ENCODE measurements around the gene GMPR2. TPM values are rescaled to one million over a fixed set of nuclear protein-coding genes. Genes with fewer than 3 reads are reported as not detected.
"Not testable (repeated sequence)": the region's sequence is repeated elsewhere in the genome, so short reads cannot be mapped to it uniquely, and the experiment has no call there.

GMPR2 gene
- total and polyA plus RNA-seq, 2 experiments from 2014 or later, result 55.0 to 70.9 TPM

- peaks cover 40% of the 10 kb centered on the region for H3F3A ChIP-seq (ENCODE audit: insufficient read depth)
- in situ Hi-C loops (cut with MboI), result no loop called here
- H2AFZ ChIP-seq, result no peak overlapping the region
- peaks cover 39% of the 10 kb centered on the region for H3K4me1 ChIP-seq (ENCODE audit: insufficient read depth)
- H3K79me2 ChIP-seq (ENCODE audit: insufficient read depth), result peaks cover 68% of the 10 kb centered on the region
- peaks cover 37% of the 10 kb centered on the region for H3K36me3 ChIP-seq (ENCODE audit: low read depth)
- DNase-seq, result no peak
- no peak for TF ChIP-seq EZH2 (IDR thresholded peaks at IDR 0.05; ENCODE audit: insufficient read depth, poor library complexity, severe bottlenecking)
- no peak for TF ChIP-seq EZH2phosphoT487 (IDR thresholded peaks at IDR 0.05; ENCODE audit: insufficient read depth, low read depth)
- no peaks in the 10 kb centered on the region for H3K9me2 ChIP-seq (ENCODE audit: insufficient read depth)
- no peak overlapping the region for H3K27ac ChIP-seq
- H3K9me3 ChIP-seq (ENCODE audit: low read depth), result no peaks in the 10 kb centered on the region
- WGBS, 2 experiments (ENCODE audit: low coverage in 1 of 2, low lambda C conversion rate in 2 of 2, missing lambda C conversion rate in 2 of 2), result 96 to 98% methylated on average over 5 of the region's 5 CpGs
- no peaks in the 10 kb centered on the region for H4K20me1 ChIP-seq (ENCODE audit: insufficient read depth)
- no peaks in the 10 kb centered on the region for H3K27me3 ChIP-seq (replicated peaks; ENCODE audit: insufficient read depth)
- H3K4me2 ChIP-seq (ENCODE audit: unreplicated experiment), result no peak overlapping the region
- H3K9ac ChIP-seq, result no peak overlapping the region
- H3K4me3 ChIP-seq, result no peak overlapping the region
Observed at GRCh38 chr14:24238527-24239037, 5.9 kb downstream of the GMPR2 start.

DNA sequence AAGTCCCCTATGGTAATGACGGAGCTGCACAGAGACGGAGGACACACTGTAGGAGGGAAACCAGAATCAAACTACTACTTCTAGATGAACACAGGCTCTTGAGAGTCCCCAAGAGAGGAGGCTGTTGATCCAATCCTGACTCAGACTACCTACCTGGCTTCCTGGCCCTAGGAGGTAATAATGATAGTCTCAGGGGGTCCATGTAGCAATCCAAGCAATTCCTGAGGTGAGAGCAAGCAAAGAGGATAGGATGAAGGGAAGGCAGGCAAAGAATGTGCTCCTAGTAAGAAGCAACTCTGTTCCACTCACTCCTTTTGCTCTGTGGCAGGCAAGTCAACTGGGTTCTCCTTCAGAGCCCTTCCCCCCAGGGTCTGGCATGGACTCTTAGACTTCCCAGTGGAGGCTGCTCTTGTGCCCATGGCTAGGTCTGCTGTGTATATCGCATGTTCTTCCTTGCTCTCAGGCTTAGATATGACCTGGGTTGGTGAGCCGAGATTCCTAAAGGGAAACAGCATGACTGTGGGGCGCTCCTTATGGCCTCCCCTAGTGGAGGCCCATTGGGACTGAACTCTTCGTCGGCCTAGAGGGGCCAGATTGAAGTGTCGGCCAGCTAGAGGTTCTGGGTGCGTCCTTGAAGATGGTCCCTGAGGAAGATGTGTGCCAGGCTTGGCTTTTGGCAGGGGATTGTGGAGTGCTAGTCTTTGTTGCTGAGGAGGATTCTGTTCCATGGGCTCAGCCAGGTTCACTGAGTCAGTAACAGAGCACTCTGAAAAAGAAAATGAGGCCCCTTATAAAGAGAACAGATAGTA is 7.6 kb downstream of the GMPR2 start:
- Histone ChIP-seq H3K4me3 (no peak overlapping the region), H3F3A (ENCODE audit: insufficient read depth) (peaks cover 44% of the 10 kb centered on the region), H3K9me2 (ENCODE audit: insufficient read depth) (no peaks in the 10 kb centered on the region), H3K79me2 (ENCODE audit: insufficient read depth) (peaks cover 51% of the 10 kb centered on the region), H3K4me1 (ENCODE audit: insufficient read depth) (peaks cover 33% of the 10 kb centered on the region), H3K9ac (peak overlapping the region; percentile 91; the same call in 1 of the 2 replicates), H3K36me3 (ENCODE audit: low read depth) (peaks cover 37% of the 10 kb centered on the region), H3K27me3 (replicated peaks; ENCODE audit: insufficient read depth) (no peaks in the 10 kb centered on the region), H3K9me3 (ENCODE audit: low read depth) (no peaks in the 10 kb centered on the region), H3K27ac (0 out of 2 replicates have a peak overlapping the region, but pooled peaks have one; percentile 98), H4K20me1 (ENCODE audit: insufficient read depth) (no peaks in the 10 kb centered on the region), H3K4me2 (ENCODE audit: unreplicated experiment) (peak overlapping the region; percentile 27), H2AFZ (no peak overlapping the region)
- in situ Hi-C loops (cut with MboI), result loop anchor here (10.0 kb wide), 1 partner anchor 54 kb away; the partner anchor contains the start of genes DHRS1 and NOP9
- 91 to 94% methylated on average over 9 of the region's 9 CpGs for WGBS, 2 experiments (ENCODE audit: low coverage in 1 of 2, low lambda C conversion rate in 2 of 2, missing lambda C conversion rate in 2 of 2)
- no peak for DNase-seq
- TF ChIP-seq EZH2phosphoT487 (IDR thresholded peaks at IDR 0.05; ENCODE audit: insufficient read depth, low read depth) (no peak), EZH2 (IDR thresholded peaks at IDR 0.05; ENCODE audit: insufficient read depth, poor library complexity, severe bottlenecking) (no peak)

DNA sequence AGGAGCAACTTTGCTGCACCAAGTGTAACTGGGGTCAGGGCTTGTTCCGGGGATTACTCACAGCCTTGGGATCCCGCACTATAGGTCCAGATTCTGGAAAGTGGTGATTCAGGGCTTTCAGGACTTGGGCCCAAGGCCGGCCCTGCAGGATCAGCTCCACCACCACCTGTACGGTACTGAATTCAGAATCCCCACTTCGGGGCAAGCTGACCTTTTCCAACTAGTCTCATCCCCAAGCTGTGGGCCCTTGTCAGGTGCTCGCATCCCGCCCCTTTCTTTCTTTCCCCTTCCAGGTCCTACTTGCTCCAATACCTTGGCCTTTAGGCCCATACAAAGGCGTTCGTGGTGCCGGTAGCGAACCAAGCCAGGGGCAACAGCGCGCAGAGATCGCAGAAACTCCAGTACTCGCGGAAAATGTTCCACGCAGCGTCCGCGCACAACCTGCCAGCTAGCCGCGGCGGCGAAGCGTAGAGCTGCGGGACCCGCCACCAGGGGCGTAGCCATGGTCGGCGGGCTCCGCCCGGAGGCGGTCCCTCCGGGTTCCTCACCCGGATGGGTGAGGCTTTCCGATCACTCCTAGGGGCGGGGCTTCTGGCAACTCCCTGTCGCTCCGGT is 9.2 kb downstream of the GMPR2 start:
- peaks cover 33% of the 10 kb centered on the region for H3K4me1 ChIP-seq (ENCODE audit: insufficient read depth)
- H3F3A ChIP-seq (ENCODE audit: insufficient read depth), result peaks cover 44% of the 10 kb centered on the region
- TF ChIP-seq EZH2phosphoT487 (IDR thresholded peaks at IDR 0.05; ENCODE audit: insufficient read depth, low read depth) (no peak), EZH2 (IDR thresholded peaks at IDR 0.05; ENCODE audit: insufficient read depth, poor library complexity, severe bottlenecking) (no peak)
- peak overlapping the region; percentile 87 for H2AFZ ChIP-seq
- peak overlapping the region; percentile 98 for H3K27ac ChIP-seq
- H3K9ac ChIP-seq, result peak overlapping the region; percentile 91
- H3K79me2 ChIP-seq (ENCODE audit: insufficient read depth), result peaks cover 36% of the 10 kb centered on the region
- H3K9me2 ChIP-seq (ENCODE audit: insufficient read depth), result no peaks in the 10 kb centered on the region
- H3K9me3 ChIP-seq (ENCODE audit: low read depth), result no peaks in the 10 kb centered on the region
- H4K20me1 ChIP-seq (ENCODE audit: insufficient read depth), result no peaks in the 10 kb centered on the region
- no peaks in the 10 kb centered on the region for H3K27me3 ChIP-seq (replicated peaks; ENCODE audit: insufficient read depth)
- peak overlapping the region; percentile 97 for H3K4me3 ChIP-seq
- peak overlapping the region; percentile 85 for H3K4me2 ChIP-seq (ENCODE audit: unreplicated experiment)
- H3K36me3 ChIP-seq (ENCODE audit: low read depth), result peaks cover 28% of the 10 kb centered on the region
- in situ Hi-C loops (cut with MboI), result loop anchor here (10.0 kb wide), 1 partner anchor 53 kb away; the partner anchor contains the start of genes DHRS1 and NOP9
- WGBS, 2 experiments (ENCODE audit: low coverage in 1 of 2, low lambda C conversion rate in 2 of 2, missing lambda C conversion rate in 2 of 2), result 0 to 1% methylated on average over 27 to 39 of the region's 39 CpGs
- DNase-seq, result peak; percentile 99

- Histone ChIP-seq H3K4me1 (ENCODE audit: insufficient read depth) (peaks cover 33% of the 10 kb centered on the region), H2AFZ (peak overlapping the region; percentile 87)
Observed at GRCh38 chr14:24243336-24243836, 10.7 kb downstream of the GMPR2 start.

DNA sequence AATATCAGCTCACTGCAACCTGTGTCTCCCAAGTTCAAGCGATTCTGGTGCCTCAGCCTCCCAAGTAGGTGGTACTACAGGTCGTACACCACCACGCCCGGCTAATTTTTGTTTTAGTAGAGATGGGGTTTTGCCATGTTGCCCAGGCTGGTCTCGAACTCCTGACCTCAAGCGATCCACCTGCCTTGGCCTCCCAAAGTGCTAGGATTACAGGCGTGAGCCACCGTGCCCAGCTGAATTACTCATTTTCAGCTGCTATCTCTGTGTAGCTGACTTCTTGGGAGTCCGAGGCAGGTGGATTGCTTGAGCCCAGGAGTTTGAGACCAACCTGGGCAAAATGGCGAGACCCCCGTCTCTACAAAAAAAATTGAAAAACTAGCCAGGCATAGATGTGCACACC is 12.6 kb downstream of the GMPR2 start:
- H3K4me2 ChIP-seq (ENCODE audit: unreplicated experiment); H4K20me1 ChIP-seq (ENCODE audit: insufficient read depth); H3K4me3 ChIP-seq; DNase-seq; H3K9ac ChIP-seq; H3K9me2 ChIP-seq (ENCODE audit: insufficient read depth); H3K36me3 ChIP-seq (ENCODE audit: low read depth); H3K9me3 ChIP-seq (ENCODE audit: low read depth); H3K27ac ChIP-seq; H2AFZ ChIP-seq; H3K27me3 ChIP-seq (replicated peaks; ENCODE audit: insufficient read depth): not testable (repeated sequence)
- H3F3A ChIP-seq (ENCODE audit: insufficient read depth), result peaks cover 19% of the 10 kb centered on the region
- 94 to 96% methylated on average over 11 of the region's 11 CpGs for WGBS, 2 experiments (ENCODE audit: low coverage in 1 of 2, low lambda C conversion rate in 2 of 2, missing lambda C conversion rate in 2 of 2)
- peaks cover 17% of the 10 kb centered on the region for H3K79me2 ChIP-seq (ENCODE audit: insufficient read depth)
- H3K4me1 ChIP-seq (ENCODE audit: insufficient read depth), result peaks cover 19% of the 10 kb centered on the region
- in situ Hi-C loops (cut with MboI), result loop anchor here (10.0 kb wide), 1 partner anchor 49 kb away; the partner anchor contains the start of genes DHRS1 and NOP9

More at GRCh38 chr14:24243336-24243836, 10.7 kb downstream of the GMPR2 start:
- Histone ChIP-seq H3F3A (ENCODE audit: insufficient read depth) (peaks cover 35% of the 10 kb centered on the region), H3K9ac (peak overlapping the region; percentile 91), H3K36me3 (ENCODE audit: low read depth) (peaks cover 25% of the 10 kb centered on the region), H3K27me3 (replicated peaks; ENCODE audit: insufficient read depth) (no peaks in the 10 kb centered on the region), H3K9me3 (ENCODE audit: low read depth) (no peaks in the 10 kb centered on the region), H3K4me2 (ENCODE audit: unreplicated experiment) (peak overlapping the region; percentile 85), H3K27ac (peak overlapping the region; percentile 98), H3K4me3 (peak overlapping the region; percentile 97), H3K9me2 (ENCODE audit: insufficient read depth) (no peaks in the 10 kb centered on the region), H4K20me1 (ENCODE audit: insufficient read depth) (no peaks in the 10 kb centered on the region), H3K79me2 (ENCODE audit: insufficient read depth) (peaks cover 36% of the 10 kb centered on the region)
- TF ChIP-seq EZH2 (IDR thresholded peaks at IDR 0.05; ENCODE audit: insufficient read depth, poor library complexity, severe bottlenecking), result no peak
- TF ChIP-seq EZH2phosphoT487 (IDR thresholded peaks at IDR 0.05; ENCODE audit: insufficient read depth, low read depth), result no peak
- in situ Hi-C loops (cut with MboI), result loop anchor here (10.0 kb wide), 1 partner anchor 51 kb away; the partner anchor contains the start of genes DHRS1 and NOP9
- WGBS, 2 experiments (ENCODE audit: low coverage in 1 of 2, low lambda C conversion rate in 2 of 2, missing lambda C conversion rate in 2 of 2), result 37 to 41% methylated on average over 10 of the region's 10 CpGs
- DNase-seq, result no peak
